OCI-LY1 (cell line): ENCODE measurements around the gene GALNT10.

Experiments used
- H2AFZ ChIP-seq: fragments of 200-600 bp; sonication (generic), shearing (Covaris generic); 2 replicates; pipeline ENCODE4 v1.6.0; 2014; ENCODE audit warnings: antibody characterized with exemption, mild to moderate bottlenecking, low read length
- H3F3A ChIP-seq: fragments of 200-600 bp; sonication (generic), shearing (Covaris generic); 2 replicates; pipeline ENCODE4 v1.6.0; 2014; ENCODE audit warnings: mild to moderate bottlenecking, antibody characterized with exemption, low read length, moderate library complexity; ENCODE audit not compliant: insufficient read depth
- H3K27ac ChIP-seq: fragments of 200-600 bp; sonication (generic); 2 replicates; pipeline ENCODE4 v1.5.1; 2014; ENCODE audit warnings: low read length, mixed run types, mild to moderate bottlenecking, low read depth; ENCODE audit not compliant: poor library complexity, severe bottlenecking
- H3K27me3 ChIP-seq: fragments of 200-600 bp; sonication (generic); 2 replicates; pipeline ENCODE4 v1.6.0; 2014; ENCODE audit warnings: antibody characterized with exemption, mild to moderate bottlenecking, low read length, moderate library complexity; ENCODE audit not compliant: insufficient read depth
- H3K36me3 ChIP-seq: fragments of 200-600 bp; sonication (generic); 2 replicates; pipeline ENCODE4 v1.6.1; 2014; ENCODE audit warnings: mild to moderate bottlenecking, antibody characterized with exemption, low read length, moderate library complexity, mixed read lengths; ENCODE audit not compliant: insufficient read depth
- H3K4me1 ChIP-seq: fragments of 200-600 bp; sonication (generic); 2 replicates; pipeline ENCODE4 v1.5.1; 2014; ENCODE audit warnings: mild to moderate bottlenecking, low read length, moderate library complexity; ENCODE audit not compliant: insufficient read depth, severe bottlenecking
- H3K4me2 ChIP-seq: fragments of 200-600 bp; sonication (generic), shearing (Covaris generic); 2 replicates; pipeline ENCODE4 v1.6.1; 2014; ENCODE audit warnings: low read length
- H3K4me3 ChIP-seq: fragments of 200-600 bp; sonication (generic); 2 replicates; pipeline ENCODE4 v1.5.1; 2014; ENCODE audit warnings: low read length, low read depth, mild to moderate bottlenecking, mixed read lengths; ENCODE audit not compliant: poor library complexity, severe bottlenecking
- H3K79me2 ChIP-seq: fragments of 200-600 bp; shearing (Covaris generic); 2 replicates; pipeline ENCODE4 v1.6.1; 2016; ENCODE audit warnings: mixed run types, low read length, mixed read lengths; ENCODE audit not compliant: insufficient read depth
- H3K9ac ChIP-seq: fragments of 200-600 bp; sonication (generic), shearing (Covaris generic); 2 replicates; pipeline ENCODE4 v1.6.1; 2014; ENCODE audit warnings: mild to moderate bottlenecking, low read length, mixed read lengths
- H3K9me2 ChIP-seq: fragments of 200-600 bp; sonication (generic), shearing (Covaris generic); 2 replicates; pipeline ENCODE4 v1.6.1; 2014; ENCODE audit warnings: low read depth, mild to moderate bottlenecking, low read length, mixed read lengths
- H3K9me3 ChIP-seq: fragments of 200-600 bp; shearing (Covaris generic); 2 replicates; pipeline ENCODE4 v1.6.1; 2014; ENCODE audit warnings: low read length, mixed read lengths
- H4K20me1 ChIP-seq: fragments of 200-600 bp; sonication (generic), shearing (Covaris generic); 2 replicates; pipeline ENCODE4 v1.6.0; 2016; ENCODE audit warnings: mild to moderate bottlenecking, low read length; ENCODE audit not compliant: insufficient read depth
- CTCF ChIP-seq: fragments of 200-600 bp; sonication (generic), shearing (Covaris generic); IDR thresholded peaks from 2 replicates; pipeline ENCODE4 v1.5.1; 2017; ENCODE audit warnings: mild to moderate bottlenecking, antibody characterized with exemption, low read length, moderate library complexity, mixed read lengths
- EZH2 ChIP-seq: fragments of 200-600 bp; sonication (generic), shearing (Covaris generic); IDR thresholded peaks from 2 replicates; pipeline ENCODE4 v1.8.0; 2017; ENCODE audit warnings: borderline replicate concordance, mixed run types, mild to moderate bottlenecking, antibody characterized with exemption, low read length, moderate library complexity, mixed read lengths

The GALNT10 gene

GRCh38 chr5:154342963-154343362 lies 152.4 kb downstream of the GALNT10 start:
- H3K9me3 ChIP-seq, result no peaks in the 10 kb centered on the region
- H3K27me3 ChIP-seq, result no peaks in the 10 kb centered on the region
- H3K9me2 ChIP-seq, result no peaks in the 10 kb centered on the region
- H3K9ac ChIP-seq, result no peak overlapping the region
- H3F3A ChIP-seq, result no peaks in the 10 kb centered on the region
- H3K27ac ChIP-seq, result no peak overlapping the region
- H3K36me3 ChIP-seq, result no peaks in the 10 kb centered on the region
- H2AFZ ChIP-seq, result no peak overlapping the region
- H3K79me2 ChIP-seq, result no peaks in the 10 kb centered on the region
- no peak for TF ChIP-seq EZH2
- no peak for TF ChIP-seq CTCF
- no peak overlapping the region for H3K4me2 ChIP-seq
- H3K4me1 ChIP-seq, result no peaks in the 10 kb centered on the region
- H3K4me3 ChIP-seq, result no peak overlapping the region
- H4K20me1 ChIP-seq, result no peaks in the 10 kb centered on the region; the same call in 1 of the 2 replicates

GRCh38 chr5:154344461-154344860 lies 153.9 kb downstream of the GALNT10 start:
- TF ChIP-seq CTCF (no peak), EZH2 (no peak)
- H3K4me2 ChIP-seq, result no peak overlapping the region

GRCh38 chr5:154345255-154345952 lies 154.9 kb downstream of the GALNT10 start:
- Histone ChIP-seq H3K79me2 (no peaks in the 10 kb centered on the region), H3K9me3 (no peaks in the 10 kb centered on the region), H3K4me1 (no peaks in the 10 kb centered on the region), H3F3A (no peaks in the 10 kb centered on the region), H3K27me3 (no peaks in the 10 kb centered on the region), H3K36me3 (no peaks in the 10 kb centered on the region), H3K9me2 (no peaks in the 10 kb centered on the region), H3K4me2 (no peak overlapping the region), H2AFZ (no peak overlapping the region), H3K9ac (no peak overlapping the region), H3K27ac (no peak overlapping the region), H4K20me1 (no peaks in the 10 kb centered on the region; the same call in 1 of the 2 replicates), H3K4me3 (no peak overlapping the region)
- TF ChIP-seq EZH2, result no peak
- TF ChIP-seq CTCF, result no peak

More at GRCh38 chr5:154344461-154344860, 153.9 kb downstream of the GALNT10 start:
- no peak overlapping the region for H2AFZ ChIP-seq
- no peak overlapping the region for H3K9ac ChIP-seq
- H3K4me1 ChIP-seq, result no peaks in the 10 kb centered on the region
- H3K27me3 ChIP-seq, result no peaks in the 10 kb centered on the region
- H3K9me2 ChIP-seq, result no peaks in the 10 kb centered on the region
- H3K4me3 ChIP-seq, result no peak overlapping the region
- H3K27ac ChIP-seq, result no peak overlapping the region
- no peaks in the 10 kb centered on the region for H3K36me3 ChIP-seq
- H3K9me3 ChIP-seq, result no peaks in the 10 kb centered on the region
- H3F3A ChIP-seq, result no peaks in the 10 kb centered on the region
- no peaks in the 10 kb centered on the region for H3K79me2 ChIP-seq
- no peaks in the 10 kb centered on the region; the same call in 1 of the 2 replicates for H4K20me1 ChIP-seq
